Tibial artery (tissue), 4 donors: Measurements from ENCODE around the gene RAMAC.

ENCODE experiments used
- DNase-seq, 2 donors: peaks; one replicate each; pipeline ENCODE4 v3.0.0-alpha.2; 2019
- H3K27ac ChIP-seq, 2 donors: fragments of 200-600 bp; sonication (generic) in 1 of 2; 1 replicate in 1 of 2; 2 replicates in 1 of 2; pipeline ENCODE4 v1.5.1; 2018 to 2019; ENCODE audit warnings: mild to moderate bottlenecking in 1 of 2
- H3K27me3 ChIP-seq, 2 donors: fragments of 200-600 bp; sonication (generic) in 1 of 2; one replicate each; pipeline versions ENCODE4 v1.5.1 to v1.6.0; 2016 to 2019
- H3K36me3 ChIP-seq, 3 donors: fragments of 200-600 bp; sonication (generic) in 2 of 3; one replicate each; pipeline ENCODE4 v1.5.1; 2016 to 2019; ENCODE audit warnings: mild to moderate bottlenecking in 2 of 3
- H3K4me1 ChIP-seq, 4 donors: fragments of 200-600 bp; sonication (generic) in 2 of 4; 1 replicate in 3 of 4; 2 replicates in 1 of 4; pipeline ENCODE4 v1.5.1; 2016 to 2019
- H3K4me3 ChIP-seq, 2 donors: fragments of 200-600 bp; sonication (generic) in 1 of 2; 1 replicate in 1 of 2; 2 replicates in 1 of 2; pipeline ENCODE4 v1.5.1; 2018 to 2019; ENCODE audit warnings: mild to moderate bottlenecking in 2 of 2
- H3K9me3 ChIP-seq, 3 donors: fragments of 200-600 bp; sonication (generic) in 1 of 3; one replicate each; pipeline ENCODE4 v1.5.1; 2016 to 2019
- CTCF ChIP-seq, 2 experiments: fragments of 200-600 bp in 1 of 2; fragments of 450-650 bp in 1 of 2; IDR thresholded peaks; one replicate each; pipeline ENCODE4 v1.5.1; 2017 to 2019; ENCODE audit warnings: antibody characterized with exemption in 2 of 2, mild to moderate bottlenecking in 1 of 2, moderate library complexity in 1 of 2
- intact Hi-C: fragments of 100-400 bp; cut with DNase I; formaldehyde crosslinking; loops from one replicate; pipeline ENCODE4 v1.15.0; 2023; ENCODE audit warnings: low total_unique reads

RAMAC gene

DNA sequence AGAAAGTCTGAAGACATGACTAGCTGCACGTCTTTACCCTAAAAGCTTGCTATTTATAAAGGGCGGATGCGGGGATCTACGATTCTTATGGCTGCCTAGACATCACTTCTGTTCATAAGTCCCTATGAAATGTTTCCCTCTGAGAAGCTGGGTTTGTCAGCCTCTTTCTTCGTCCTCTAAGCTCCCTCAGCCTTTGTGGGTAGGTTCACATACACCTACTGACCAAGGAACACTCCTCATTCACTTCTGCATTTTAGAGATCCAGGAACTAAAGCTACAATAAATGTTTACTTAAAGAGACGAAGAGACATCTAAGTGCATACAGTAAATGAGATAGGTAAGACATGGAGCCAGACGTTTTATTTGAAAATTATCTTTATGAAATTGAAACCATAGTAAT is 16.7 kb upstream of the RAMAC start:
- no peak for DNase-seq
- Histone ChIP-seq H3K9me3 (no peaks in the 10 kb centered on the region), H3K27me3 (no peaks in the 10 kb centered on the region), H3K4me1 (no peaks in the 10 kb centered on the region), H3K36me3 (no peaks in the 10 kb centered on the region), H3K4me3 (no peak overlapping the region), H3K27ac (no peak overlapping the region)
- intact Hi-C loops, result no loop called here
- no peak for TF ChIP-seq CTCF (IDR thresholded peaks at IDR 0.05)

DNA sequence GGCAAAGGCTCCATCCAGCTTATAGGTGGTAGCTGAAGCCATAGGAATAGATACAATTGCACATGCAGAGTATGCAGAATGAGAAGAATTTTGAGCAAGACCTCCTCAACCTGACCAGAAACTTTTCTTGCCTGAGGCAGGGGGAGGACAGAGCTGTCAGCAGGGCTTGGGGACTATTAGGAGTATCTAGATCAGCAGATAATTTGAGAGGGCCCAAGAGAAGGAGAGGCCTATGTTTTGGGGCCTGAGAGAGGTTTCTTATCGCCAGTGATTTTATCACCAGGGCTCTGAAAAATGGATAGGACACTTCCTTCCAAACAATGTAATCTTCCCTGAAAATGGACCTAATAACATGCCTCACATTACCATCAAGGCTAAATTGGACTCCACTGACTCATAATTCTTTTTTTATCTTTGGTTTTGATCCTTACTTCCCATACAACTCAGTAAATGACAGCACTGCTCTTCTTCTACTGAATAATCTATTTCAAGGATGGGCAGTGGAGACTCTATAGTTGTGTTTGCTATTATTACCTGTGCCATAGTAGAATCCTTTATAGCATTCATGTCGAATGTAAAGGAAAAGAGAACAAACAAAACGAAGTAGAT is 15.8 kb upstream of the RAMAC start:
- Histone ChIP-seq H3K9me3 (no peaks in the 10 kb centered on the region), H3K36me3 (no peaks in the 10 kb centered on the region), H3K27me3 (no peaks in the 10 kb centered on the region), H3K4me3 (no peak overlapping the region), H3K27ac (no peak overlapping the region), H3K4me1 (no peaks in the 10 kb centered on the region)
- no peak for DNase-seq
- intact Hi-C loops, result no loop called here
- no peak for TF ChIP-seq CTCF (IDR thresholded peaks at IDR 0.05)

DNA sequence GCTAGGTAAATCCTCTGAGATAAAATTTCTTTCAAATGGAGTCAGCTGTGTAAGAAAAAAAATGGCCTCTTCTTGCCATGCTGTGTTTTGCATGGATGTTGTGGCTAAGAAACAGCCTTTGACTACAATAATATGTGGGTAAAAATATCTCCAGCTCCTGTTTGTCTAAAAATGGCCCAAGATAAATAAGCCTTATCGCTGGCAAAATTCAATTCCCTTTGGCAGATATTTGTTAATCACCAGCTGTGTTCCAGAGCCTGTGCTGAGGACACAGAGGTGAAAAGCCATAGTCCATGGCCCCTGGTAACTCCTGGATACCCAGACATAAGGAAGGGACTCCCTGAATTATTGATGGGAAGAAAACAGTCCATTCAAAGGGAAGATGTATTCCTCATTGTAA is 15.3 kb upstream of the RAMAC start:
- no peak overlapping the region for H3K27ac ChIP-seq

DNA sequence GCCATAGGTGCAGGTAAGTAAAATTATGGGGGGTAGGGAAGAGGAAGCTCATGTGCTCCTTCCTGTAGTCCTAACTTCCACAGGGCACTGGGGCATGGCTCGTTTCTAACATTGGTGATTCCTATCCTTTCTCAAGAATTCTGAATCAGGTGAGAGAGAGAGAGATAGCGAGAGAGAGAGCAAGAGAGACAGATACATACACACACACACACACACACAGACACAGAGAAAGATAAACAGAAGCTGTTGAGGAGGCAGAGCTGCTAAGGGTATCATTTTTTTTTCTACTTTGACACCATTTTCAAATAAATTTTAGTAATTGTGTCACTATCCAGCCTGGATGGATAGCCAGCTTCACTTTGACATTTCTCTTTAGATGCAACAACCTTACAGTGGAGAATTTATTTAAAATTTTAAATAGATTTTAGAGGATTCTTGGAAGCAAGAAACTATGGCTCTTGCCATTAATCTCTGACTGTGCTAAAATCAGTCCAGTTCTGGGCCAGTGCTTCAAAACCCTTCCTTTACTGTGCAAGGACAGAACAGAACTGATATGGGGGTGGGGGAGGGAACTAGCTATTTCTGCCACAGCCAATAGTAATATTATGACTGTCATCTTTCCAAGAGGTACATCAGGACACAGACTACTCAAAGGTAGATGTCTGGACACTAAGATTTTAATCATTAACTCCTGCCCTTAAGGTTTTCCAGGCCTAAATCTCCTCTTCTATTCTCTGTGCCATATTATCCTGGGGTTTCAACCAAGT is 14.6 kb upstream of the RAMAC start:
- Histone ChIP-seq H3K4me3 (no peak overlapping the region), H3K36me3 (no peaks in the 10 kb centered on the region), H3K27me3 (no peaks in the 10 kb centered on the region), H3K4me1 (no peaks in the 10 kb centered on the region), H3K9me3 (no peaks in the 10 kb centered on the region), H3K27ac (no peak overlapping the region)
- TF ChIP-seq CTCF (IDR thresholded peaks at IDR 0.05), result no peak
- DNase-seq, result no peak
- intact Hi-C loops, result no loop called here

More for the DNA sequence above, 15.3 kb upstream of the RAMAC start:
- Histone ChIP-seq H3K4me1 (no peaks in the 10 kb centered on the region), H3K36me3 (no peaks in the 10 kb centered on the region), H3K27me3 (no peaks in the 10 kb centered on the region), H3K9me3 (no peaks in the 10 kb centered on the region), H3K4me3 (no peak overlapping the region)
- intact Hi-C loops, result no loop called here
- TF ChIP-seq CTCF (IDR thresholded peaks at IDR 0.05), result no peak
- no peak for DNase-seq

DNA sequence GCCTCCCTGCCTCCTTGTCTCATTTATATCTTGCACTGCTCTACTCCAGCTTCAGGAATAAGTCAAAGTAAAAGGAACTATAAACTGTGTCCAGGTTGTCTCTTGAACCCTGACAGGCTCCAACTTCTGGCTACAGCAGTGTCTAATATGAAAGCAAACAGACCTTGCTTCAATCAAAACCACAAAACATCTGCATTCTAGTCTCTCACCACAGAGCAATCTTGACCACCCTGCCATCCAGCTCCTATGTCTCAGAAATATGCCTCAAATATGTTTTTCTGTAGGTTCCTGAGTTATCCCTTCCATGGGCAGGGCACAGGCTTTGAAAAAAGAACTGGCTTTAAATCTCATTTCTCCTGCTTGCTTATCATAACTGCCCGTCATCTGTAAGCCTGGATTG is 13.0 kb upstream of the RAMAC start:
- intact Hi-C loops, result no loop called here
- Histone ChIP-seq H3K4me1 (no peaks in the 10 kb centered on the region), H3K4me3 (no peak overlapping the region), H3K27me3 (no peaks in the 10 kb centered on the region), H3K9me3 (no peaks in the 10 kb centered on the region), H3K27ac (no peak overlapping the region), H3K36me3 (no peaks in the 10 kb centered on the region)
- DNase-seq, result no peak
- TF ChIP-seq CTCF (IDR thresholded peaks at IDR 0.05), result no peak
